MM.1S (cell line): ENCODE measurements around the gene BTN3A1.

ENCODE experiments used
- DNase-seq: peaks from one replicate; pipeline ENCODE4 v3.0.0-alpha.2; 2015
- H2AFZ ChIP-seq: fragments of 300-600 bp; sonication (generic); 2 replicates; pipeline ENCODE4 v1.6.0; 2016; ENCODE audit warnings: antibody characterized with exemption, low read length
- H3F3A ChIP-seq: fragments of 300-600 bp; sonication (generic); 2 replicates; pipeline ENCODE4 v1.6.1; 2016; ENCODE audit warnings: mild to moderate bottlenecking, antibody characterized with exemption, low read length, moderate library complexity, mixed read lengths; ENCODE audit not compliant: insufficient read depth
- H3K27ac ChIP-seq: fragments of 300-600 bp; sonication (generic); 2 replicates; pipeline ENCODE4 v1.5.1; 2016; ENCODE audit warnings: mild to moderate bottlenecking, low read length
- H3K27me3 ChIP-seq: fragments of 300-600 bp; sonication (generic); replicated peaks from 2 replicates; pipeline ENCODE4 v1.6.0; 2016; ENCODE audit warnings: low read length; ENCODE audit not compliant: insufficient read depth
- H3K36me3 ChIP-seq: fragments of 300-600 bp; sonication (generic); replicated peaks from 2 replicates; pipeline ENCODE4 v1.6.1; 2016; ENCODE audit warnings: mild to moderate bottlenecking, low read length, mixed read lengths; ENCODE audit not compliant: insufficient read depth
- H3K4me1 ChIP-seq: fragments of 300-600 bp; sonication (generic); 2 replicates; pipeline ENCODE4 v1.6.1; 2016; ENCODE audit warnings: low read length, mixed read lengths
- H3K4me2 ChIP-seq: fragments of 300-600 bp; sonication (generic); 2 replicates; pipeline ENCODE4 v1.6.0; 2016; ENCODE audit warnings: low read depth, low read length
- H3K4me3 ChIP-seq: fragments of 300-600 bp; sonication (generic); 2 replicates; pipeline ENCODE4 v1.5.1; 2016; ENCODE audit warnings: low read length, mixed read lengths
- H3K79me2 ChIP-seq: fragments of 300-600 bp; sonication (generic); 2 replicates; pipeline ENCODE4 v1.6.1; 2016; ENCODE audit warnings: mixed run types, low read length, mixed read lengths
- H3K9ac ChIP-seq: fragments of 300-600 bp; sonication (generic); 2 replicates; pipeline ENCODE4 v1.6.1; 2016; ENCODE audit warnings: low read length, mixed read lengths
- H3K9me2 ChIP-seq: fragments of 300-600 bp; sonication (generic); replicated peaks from 2 replicates; pipeline ENCODE4 v1.6.1; 2016; ENCODE audit warnings: mild to moderate bottlenecking, low read length, mixed read lengths; ENCODE audit not compliant: insufficient read depth
- H3K9me3 ChIP-seq: fragments of 300-600 bp; sonication (generic); replicated peaks from 2 replicates; pipeline ENCODE4 v1.6.1; 2016; ENCODE audit warnings: mild to moderate bottlenecking, low read length, mixed read lengths; ENCODE audit not compliant: insufficient read depth
- H4K20me1 ChIP-seq: fragments of 300-600 bp; sonication (generic); 2 replicates; pipeline ENCODE4 v1.6.1; 2016; ENCODE audit warnings: mild to moderate bottlenecking, low read length, moderate library complexity, mixed read lengths; ENCODE audit not compliant: insufficient read depth
- CTCF ChIP-seq: fragments of 300-600 bp; sonication (generic); IDR thresholded peaks from 2 replicates; pipeline ENCODE4 v1.5.1; 2016; ENCODE audit warnings: antibody characterized with exemption, low read length, mixed read lengths
- EZH2 ChIP-seq: fragments of 300-600 bp; sonication (generic); optimal IDR thresholded peaks from 2 replicates; pipeline ENCODE3; 2017; ENCODE audit warnings: low read depth, mild to moderate bottlenecking, antibody characterized with exemption, low read length, mixed read lengths
- EZH2phosphoT487 ChIP-seq: fragments of 300-600 bp; sonication (generic); IDR thresholded peaks from 2 replicates; pipeline ENCODE4 v1.6.1; 2018; ENCODE audit warnings: antibody characterized with exemption, low read length

Gene BTN3A1

GRCh38 chr6:26403893-26404292 lies 1.8 kb downstream of the BTN3A1 start:
- Histone ChIP-seq H3K27ac (no peak overlapping the region), H3K4me1 (peaks cover 24% of the 10 kb centered on the region), H3K79me2 (peaks cover 27% of the 10 kb centered on the region), H2AFZ (no peak overlapping the region), H3K4me3 (no peak overlapping the region; the same call in 1 of the 2 replicates), H3K9me2 (no peaks in the 10 kb centered on the region), H3K9me3 (no peaks in the 10 kb centered on the region), H3K9ac (no peak overlapping the region), H4K20me1 (no peaks in the 10 kb centered on the region), H3F3A (peaks cover 13% of the 10 kb centered on the region), H3K4me2 (peak overlapping the region; percentile 60; the same call in 1 of the 2 replicates), H3K27me3 (no peaks in the 10 kb centered on the region), H3K36me3 (no peaks in the 10 kb centered on the region; the same call in 1 of the 2 replicates)
- no peak for DNase-seq
- no peak for TF ChIP-seq EZH2phosphoT487
- TF ChIP-seq EZH2: no peak
- TF ChIP-seq CTCF: no peak

DNA sequence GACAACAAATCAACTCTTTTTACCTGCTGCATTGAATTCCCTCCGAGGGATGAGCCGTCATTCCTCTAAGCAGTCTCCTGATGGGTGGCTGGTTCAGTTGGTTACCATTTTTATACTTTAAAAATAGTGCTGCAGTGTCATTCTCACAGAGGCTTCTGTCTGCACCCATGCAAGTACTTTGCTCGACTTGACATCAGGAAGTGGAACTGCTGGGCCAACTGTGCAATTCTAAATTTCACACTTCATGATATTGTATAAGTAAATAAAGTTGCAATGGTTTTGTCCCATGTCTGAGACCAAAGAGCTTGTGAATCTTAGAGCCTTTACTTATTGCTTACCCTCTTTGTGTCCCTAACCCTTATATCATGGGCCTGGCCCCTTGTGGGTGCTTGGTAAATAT lies 2.5 kb downstream of the BTN3A1 start:
- H3K4me1 ChIP-seq: peaks cover 20% of the 10 kb centered on the region
- no peaks in the 10 kb centered on the region for H4K20me1 ChIP-seq
- H3K9ac ChIP-seq: no peak overlapping the region
- H3F3A ChIP-seq: peaks cover 13% of the 10 kb centered on the region
- H3K4me3 ChIP-seq: no peak overlapping the region
- no peak overlapping the region for H3K27ac ChIP-seq
- H3K9me2 ChIP-seq: no peaks in the 10 kb centered on the region
- H3K27me3 ChIP-seq: no peaks in the 10 kb centered on the region
- no peak overlapping the region for H2AFZ ChIP-seq
- no peak for TF ChIP-seq EZH2phosphoT487
- no peak for TF ChIP-seq EZH2
- TF ChIP-seq CTCF: no peak
- no peaks in the 10 kb centered on the region for H3K9me3 ChIP-seq
- no peak overlapping the region for H3K4me2 ChIP-seq
- H3K36me3 ChIP-seq: no peaks in the 10 kb centered on the region; the same call in 1 of the 2 replicates
- peaks cover 27% of the 10 kb centered on the region for H3K79me2 ChIP-seq
- no peak for DNase-seq

GRCh38 chr6:26408828-26409730 lies 7.0 kb downstream of the BTN3A1 start:
- Histone ChIP-seq H2AFZ (no peak overlapping the region), H3K4me2 (no peak overlapping the region), H3K9me2 (no peaks in the 10 kb centered on the region), H3K4me3 (no peak overlapping the region), H3F3A (no peaks in the 10 kb centered on the region), H3K9me3 (no peaks in the 10 kb centered on the region), H4K20me1 (no peaks in the 10 kb centered on the region), H3K4me1 (peaks cover 5% of the 10 kb centered on the region), H3K27ac (no peak overlapping the region), H3K9ac (no peak overlapping the region), H3K79me2 (peaks cover 9% of the 10 kb centered on the region), H3K27me3 (no peaks in the 10 kb centered on the region), H3K36me3 (peaks cover 7% of the 10 kb centered on the region; the same call in 1 of the 2 replicates)
- TF ChIP-seq EZH2 (no peak), EZH2phosphoT487 (no peak), CTCF (no peak)
- no peak for DNase-seq
